WTC11 (cell line): Measurements from ENCODE around the gene BRI3. TPM values are rescaled to one million over a fixed set of nuclear protein-coding genes. Genes with fewer than 3 reads are reported as not detected.
A peak's percentile ranks its signal among the peaks of the same experiment; 100 is the strongest.

ENCODE experiments used
- ATAC-seq: fragments of 200-7000 bp; cut with Tn5 transposase; 2 replicates; pipeline ENCODE4 v1.10.0; 2021; ENCODE audit warnings: mild to moderate bottlenecking, moderate library complexity
- CTCF ChIA-PET: fragments of 300-600 bp; sonication (Branson Sonifier 250); formaldehyde crosslinking; loops from one replicate; lab custom pipeline; 2021; ENCODE audit warnings: antibody characterized with exemption; lab: Charles Lee
- POLR2A ChIA-PET: fragments of 350-600 bp; sonication (Branson Sonifier 250); formaldehyde crosslinking; loops from one replicate; lab custom pipeline; 2021; ENCODE audit warnings: antibody characterized with exemption; lab: Charles Lee
- DNase-seq: peaks from one replicate; pipeline ENCODE4 v3.0.0; 2021; ENCODE audit warnings: low spot score
- H3K27ac Mint-ChIP-seq: 2 replicates; pipeline ENCODE4 v1.8.0; 2021; ENCODE audit warnings: mixed read lengths
- H3K27me3 Mint-ChIP-seq: 2 replicates; pipeline ENCODE4 v1.8.0; 2021; ENCODE audit warnings: low read depth, mild to moderate bottlenecking, moderate library complexity, mixed read lengths
- H3K36me3 Mint-ChIP-seq: 2 replicates; pipeline ENCODE4 v1.8.0; 2021; ENCODE audit warnings: mixed read lengths
- H3K4me1 Mint-ChIP-seq: 2 replicates; pipeline ENCODE4 v1.8.0; 2022; ENCODE audit warnings: mixed read lengths
- H3K4me3 Mint-ChIP-seq: 2 replicates; pipeline ENCODE4 v1.8.0; 2021; ENCODE audit warnings: mild to moderate bottlenecking, moderate library complexity, mixed read lengths
- H3K9me3 Mint-ChIP-seq: 2 replicates; pipeline ENCODE4 v1.8.0; 2021; ENCODE audit warnings: mixed read lengths
- CDX4 ChIP-seq: fragments of 250-450 bp; sonication (Bioruptor Pico); IDR thresholded peaks from 2 replicates; pipeline ENCODE4 v1.9.0; 2021; ENCODE audit warnings: moderate library complexity, mild to moderate bottlenecking, inconsistent platforms, borderline replicate concordance
- E2F4 ChIP-seq: sonication (generic); formaldehyde crosslinking; IDR thresholded peaks from 2 replicates; pipeline ENCODE4 v1.8.1; 2022; ENCODE audit warnings: low read depth, mild to moderate bottlenecking, moderate library complexity, missing genetic modification reagents, borderline replicate concordance
- ESRRA ChIP-seq: sonication (generic); formaldehyde crosslinking; IDR thresholded peaks from 2 replicates; pipeline ENCODE4 v1.8.1; 2022; ENCODE audit warnings: mild to moderate bottlenecking, missing genetic modification reagents, borderline replicate concordance
- ETV6 ChIP-seq: sonication (generic); formaldehyde crosslinking; IDR thresholded peaks from 2 replicates; pipeline ENCODE4 v1.8.1; 2022; ENCODE audit warnings: mild to moderate bottlenecking, missing genetic modification reagents
- HMGXB4 ChIP-seq: sonication (generic); formaldehyde crosslinking; IDR thresholded peaks from 2 replicates; pipeline ENCODE4 v1.8.1; 2023; ENCODE audit warnings: mild to moderate bottlenecking, moderate library complexity, missing genetic modification reagents
- JUN ChIP-seq: sonication (generic); formaldehyde crosslinking; IDR thresholded peaks from 2 replicates; pipeline ENCODE4 v1.8.0; 2023; ENCODE audit warnings: mild to moderate bottlenecking, missing genetic modification reagents
- NFYB ChIP-seq: sonication (generic); formaldehyde crosslinking; conservative IDR thresholded peaks from 2 replicates; pipeline ENCODE4 v1.8.0; 2022; ENCODE audit warnings: low read depth, missing genetic modification reagents
- NR1H2 ChIP-seq: sonication (generic); formaldehyde crosslinking; IDR thresholded peaks from 2 replicates; pipeline ENCODE4 v1.9.0; 2021; ENCODE audit warnings: mild to moderate bottlenecking, moderate library complexity, missing genetic modification reagents
- NR3C1 ChIP-seq: sonication (generic); formaldehyde crosslinking; conservative IDR thresholded peaks from 2 replicates; pipeline ENCODE4 v1.8.1; 2023; ENCODE audit warnings: low read depth, mild to moderate bottlenecking, missing genetic modification reagents
- PRDM15 ChIP-seq: sonication (generic); formaldehyde crosslinking; IDR thresholded peaks from 2 replicates; pipeline ENCODE4 v1.8.0; 2022; ENCODE audit warnings: missing genetic modification reagents
- SMAD4 ChIP-seq: sonication (generic); formaldehyde crosslinking; IDR thresholded peaks from 2 replicates; pipeline ENCODE4 v1.8.0; 2022; ENCODE audit warnings: mild to moderate bottlenecking, missing genetic modification reagents
- SP1 ChIP-seq: sonication (generic); formaldehyde crosslinking; conservative IDR thresholded peaks from 2 replicates; pipeline ENCODE4 v1.8.1; 2022; ENCODE audit warnings: missing genetic modification reagents
- USF2 ChIP-seq: sonication (generic); formaldehyde crosslinking; IDR thresholded peaks from 2 replicates; pipeline ENCODE4 v1.8.1; 2023; ENCODE audit warnings: mild to moderate bottlenecking, missing genetic modification reagents, moderate library complexity
- total RNA-seq: library from RNA; stranded (reverse); gene quantifications from 3 replicates; pipeline ENCODE4 v1.2.3, GENCODE V29; 2021
- TF ChIP-seq, protein P1 (sequence below): sonication (generic); formaldehyde crosslinking; IDR thresholded peaks from 2 replicates; pipeline ENCODE4 v1.8.1; 2022; ENCODE audit warnings: low read depth, missing genetic modification reagents, borderline replicate concordance
- TF ChIP-seq, protein P2 (sequence below): fragments of 250-450 bp; sonication (Bioruptor Pico); IDR thresholded peaks from 2 replicates; pipeline ENCODE4 v1.8.0; 2021; ENCODE audit warnings: mild to moderate bottlenecking

BRI3 gene
- total RNA-seq, 1 experiment from 2014 or later, result 112 TPM

- Mint-ChIP-seq H3K27ac (no peak overlapping the region), H3K9me3 (no peaks in the 10 kb centered on the region)
- DNase-seq, result no peak
- POLR2A ChIA-PET, result no interaction called here
- no peak for TF ChIP-seq ESRRA (CRISPR knock-in tag)
- no peak for TF ChIP-seq JUN (CRISPR knock-in tag)
- TF ChIP-seq SP1, result no peak
- TF ChIP-seq PRDM15, result no peak
- no peak for TF ChIP-seq ETV6 (CRISPR knock-in tag)
- TF ChIP-seq E2F4, result no peak
- TF ChIP-seq, protein P1, sequence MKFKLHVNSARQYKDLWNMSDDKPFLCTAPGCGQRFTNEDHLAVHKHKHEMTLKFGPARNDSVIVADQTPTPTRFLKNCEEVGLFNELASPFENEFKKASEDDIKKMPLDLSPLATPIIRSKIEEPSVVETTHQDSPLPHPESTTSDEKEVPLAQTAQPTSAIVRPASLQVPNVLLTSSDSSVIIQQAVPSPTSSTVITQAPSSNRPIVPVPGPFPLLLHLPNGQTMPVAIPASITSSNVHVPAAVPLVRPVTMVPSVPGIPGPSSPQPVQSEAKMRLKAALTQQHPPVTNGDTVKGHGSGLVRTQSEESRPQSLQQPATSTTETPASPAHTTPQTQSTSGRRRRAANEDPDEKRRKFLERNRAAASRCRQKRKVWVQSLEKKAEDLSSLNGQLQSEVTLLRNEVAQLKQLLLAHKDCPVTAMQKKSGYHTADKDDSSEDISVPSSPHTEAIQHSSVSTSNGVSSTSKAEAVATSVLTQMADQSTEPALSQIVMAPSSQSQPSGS (CRISPR knock-in tag), result no peak
- TF ChIP-seq NR3C1, result no peak
- TF ChIP-seq CDX4 (CRISPR knock-in tag), result no peak
- no peak for TF ChIP-seq USF2 (CRISPR knock-in tag)
- TF ChIP-seq, all 79 proteins: peak for 0
- ATAC-seq, result no peak
- peaks cover 66% of the 10 kb centered on the region for H3K36me3 Mint-ChIP-seq
- CTCF ChIA-PET, result interaction anchor here (1.0 kb wide), 1 partner anchor 22 kb away, joined by 3 read pairs; no protein-coding TSS in a partner anchor
- no peaks in the 10 kb centered on the region for H3K4me1 Mint-ChIP-seq
- H3K27me3 Mint-ChIP-seq, result no peaks in the 10 kb centered on the region
- H3K4me3 Mint-ChIP-seq, result no peak overlapping the region
These were observed 28.1 kb downstream of the BRI3 start for GRCh38 chr7:98309566-98309965.

DNA sequence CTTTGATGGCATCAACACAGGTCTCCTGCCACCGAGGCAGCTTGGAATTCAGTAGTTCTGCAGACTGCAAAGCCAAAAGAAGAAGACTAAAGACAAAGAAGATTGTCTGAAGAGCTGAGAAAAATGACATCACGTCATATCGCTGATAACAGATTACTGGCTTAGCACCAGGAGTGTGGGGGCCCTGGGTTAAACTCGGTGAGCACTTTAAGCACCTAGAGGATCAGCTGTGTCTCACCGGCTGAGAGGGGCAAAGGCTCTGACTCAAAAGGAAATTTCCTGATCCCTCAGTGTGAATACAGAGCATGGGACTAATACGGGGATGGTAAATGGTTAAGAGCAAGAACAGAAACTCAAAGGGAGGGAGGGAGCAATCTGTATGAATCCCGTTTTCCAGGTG lies 30.7 kb downstream of the BRI3 start:
- DNase-seq (no peak), ATAC-seq (no peak)
- TF ChIP-seq, protein P2, sequence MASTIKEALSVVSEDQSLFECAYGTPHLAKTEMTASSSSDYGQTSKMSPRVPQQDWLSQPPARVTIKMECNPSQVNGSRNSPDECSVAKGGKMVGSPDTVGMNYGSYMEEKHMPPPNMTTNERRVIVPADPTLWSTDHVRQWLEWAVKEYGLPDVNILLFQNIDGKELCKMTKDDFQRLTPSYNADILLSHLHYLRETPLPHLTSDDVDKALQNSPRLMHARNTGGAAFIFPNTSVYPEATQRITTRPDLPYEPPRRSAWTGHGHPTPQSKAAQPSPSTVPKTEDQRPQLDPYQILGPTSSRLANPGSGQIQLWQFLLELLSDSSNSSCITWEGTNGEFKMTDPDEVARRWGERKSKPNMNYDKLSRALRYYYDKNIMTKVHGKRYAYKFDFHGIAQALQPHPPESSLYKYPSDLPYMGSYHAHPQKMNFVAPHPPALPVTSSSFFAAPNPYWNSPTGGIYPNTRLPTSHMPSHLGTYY (CRISPR knock-in tag), result no peak
- TF ChIP-seq NFYB (no peak), PRDM15 (no peak), NR1H2 (no peak), SMAD4 (no peak), HMGXB4 (CRISPR knock-in tag) (no peak)
- H3K4me3 Mint-ChIP-seq, result no peak overlapping the region
- peaks cover 15% of the 10 kb centered on the region for H3K9me3 Mint-ChIP-seq
- POLR2A ChIA-PET, result no interaction called here
- H3K27me3 Mint-ChIP-seq, result no peaks in the 10 kb centered on the region
- no peaks in the 10 kb centered on the region for H3K4me1 Mint-ChIP-seq
- CTCF ChIA-PET, result no interaction called here
- peaks cover 70% of the 10 kb centered on the region for H3K36me3 Mint-ChIP-seq
- H3K27ac Mint-ChIP-seq, result peak overlapping the region; percentile 61; the same call in 1 of the 2 replicates
